ENCODE results near the gene TEKTIP1. TPM values are rescaled to one million over a fixed set of nuclear protein-coding genes. Genes with fewer than 3 reads are reported as not detected.

TEKTIP1 gene
- total and polyA plus RNA-seq, 10 of the 15 experiments (the other 5 are each of a cell fraction or from before 2014, with no cell fraction given), result 0.18 to 2.6 (median 0.60) TPM; not detected in 5

GRCh38 chr19:3491396-3492119 is 47.4 kb upstream of the TEKTIP1 start:
- RAD21 ChIA-PET (ENCODE audit: unreplicated experiment), result no interaction called here
- no peaks in the 10 kb centered on the region for H3K9me3 ChIP-seq (replicated peaks; ENCODE audit: control insufficient read depth, insufficient read depth, low read length)
- 95% methylated on average over 53 of the region's 55 CpGs for WGBS (ENCODE audit: insufficient coverage, insufficient replicate concordance, low lambda C conversion rate, missing lambda C conversion rate)
- H3K27me3 ChIP-seq (replicated peaks in 1 of 2; ENCODE audit: control insufficient read depth in 2 of 2, insufficient read depth in 2 of 2, low read length in 1 of 2), result no peaks in the 10 kb centered on the region
- no TSS peak for BruUV-seq (replicated peaks)
- peaks cover 3 to 19% of the 10 kb centered on the region in 2 experiments for H3K36me3 ChIP-seq (ENCODE audit: control insufficient read depth in 2 of 2, insufficient read depth in 2 of 2, low read length in 1 of 2)
- FAIRE-seq, result no peak
- no peak overlapping the region for H2AFZ ChIP-seq (ENCODE audit: control insufficient read depth, low read depth, low read length)
- no peaks in the 10 kb centered on the region for H3K4me1 ChIP-seq (ENCODE audit: control insufficient read depth, insufficient read depth, low read length)
- in situ Hi-C loops (cut with MboI), result no loop called here
- intact Hi-C loops (cut with micrococcal nuclease; ENCODE audit: unreplicated experiment), result no loop called here
- POLR2A ChIA-PET, result no interaction called here
- CTCF ChIA-PET, result interaction anchor here (0.6 to 1.5 kb wide), 2 partner anchors 62 to 620 kb away, joined by 3 to 4 read pairs; no protein-coding TSS in a partner anchor
- SMC1A ChIA-PET (ENCODE audit: uncharacterized antibody, unreplicated experiment), result no interaction called here
- no peak overlapping the region for H3K9ac ChIP-seq (ENCODE audit: control insufficient read depth, insufficient read depth, low read length)
- H3K79me2 ChIP-seq (ENCODE audit: control insufficient read depth, insufficient read depth, low read length), result no peaks in the 10 kb centered on the region
- no peak overlapping the region for H3K4me3 ChIP-seq
- no peak for DNase-seq (ENCODE audit: low read depth, low spot score)
- TF ChIP-seq EP300 (IDR thresholded peaks at IDR 0.05; ENCODE audit: borderline replicate concordance in 1 of 2, control insufficient read depth in 1 of 2, low read depth in 2 of 2, low read length in 2 of 2) (no peak), FOXK2 (IDR thresholded peaks at IDR 0.05) (no peak), SUPT20H (IDR thresholded peaks at IDR 0.05; ENCODE audit: borderline replicate concordance, control insufficient read depth, low read depth, low read length) (no peak), USF2 (IDR thresholded peaks at IDR 0.05; ENCODE audit: borderline replicate concordance, low read depth, low read length) (no peak)
- TF ChIP-seq, protein P1, sequence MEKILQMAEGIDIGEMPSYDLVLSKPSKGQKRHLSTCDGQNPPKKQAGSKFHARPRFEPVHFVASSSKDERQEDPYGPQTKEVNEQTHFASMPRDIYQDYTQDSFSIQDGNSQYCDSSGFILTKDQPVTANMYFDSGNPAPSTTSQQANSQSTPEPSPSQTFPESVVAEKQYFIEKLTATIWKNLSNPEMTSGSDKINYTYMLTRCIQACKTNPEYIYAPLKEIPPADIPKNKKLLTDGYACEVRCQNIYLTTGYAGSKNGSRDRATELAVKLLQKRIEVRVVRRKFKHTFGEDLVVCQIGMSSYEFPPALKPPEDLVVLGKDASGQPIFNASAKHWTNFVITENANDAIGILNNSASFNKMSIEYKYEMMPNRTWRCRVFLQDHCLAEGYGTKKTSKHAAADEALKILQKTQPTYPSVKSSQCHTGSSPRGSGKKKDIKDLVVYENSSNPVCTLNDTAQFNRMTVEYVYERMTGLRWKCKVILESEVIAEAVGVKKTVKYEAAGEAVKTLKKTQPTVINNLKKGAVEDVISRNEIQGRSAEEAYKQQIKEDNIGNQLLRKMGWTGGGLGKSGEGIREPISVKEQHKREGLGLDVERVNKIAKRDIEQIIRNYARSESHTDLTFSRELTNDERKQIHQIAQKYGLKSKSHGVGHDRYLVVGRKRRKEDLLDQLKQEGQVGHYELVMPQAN (conservative IDR thresholded peaks at IDR 0.05), result no peak
- H3K27ac ChIP-seq (ENCODE audit: control insufficient read depth, insufficient read depth), result no peak overlapping the region
- ATAC-seq, result no peak
- H3K4me2 ChIP-seq (ENCODE audit: control insufficient read depth, insufficient read depth), result no peak overlapping the region
- H4K20me1 ChIP-seq (ENCODE audit: control insufficient read depth, insufficient read depth), result no peaks in the 10 kb centered on the region
